Fibroblast of gingiva (primary cell): ENCODE measurements around the gene RAPGEF3.

ENCODE experiments used
- DNase-seq: peaks from one replicate; pipeline ENCODE4 v3.0.0-alpha.2; 2011; ENCODE audit warnings: low read depth

Gene RAPGEF3

GRCh38 chr12:47789712-47790489 lies 31.2 kb upstream of the RAPGEF3 start:
- DNase-seq: no peak

GRCh38 chr12:47789141-47789540 lies 30.5 kb upstream of the RAPGEF3 start:
- DNase-seq: no peak

GRCh38 chr12:47787596-47788319 lies 29.1 kb upstream of the RAPGEF3 start:
- DNase-seq: no peak

GRCh38 chr12:47786662-47787280 lies 28.1 kb upstream of the RAPGEF3 start:
- no peak for DNase-seq

GRCh38 chr12:47785887-47786661 lies 27.4 kb upstream of the RAPGEF3 start:
- no peak for DNase-seq

GRCh38 chr12:47785036-47785886 lies 26.6 kb upstream of the RAPGEF3 start:
- no peak for DNase-seq

- DNase-seq: no peak
Observed at GRCh38 chr12:47783821-47784819, 25.4 kb upstream of the RAPGEF3 start.

- DNase-seq: no peak
Observed at GRCh38 chr12:47783024-47783755, 24.5 kb upstream of the RAPGEF3 start.

- DNase-seq: no peak
Observed at GRCh38 chr12:47782372-47782770, 23.7 kb upstream of the RAPGEF3 start.

GRCh38 chr12:47781479-47782371 lies 23.0 kb upstream of the RAPGEF3 start:
- DNase-seq: no peak

- DNase-seq: no peak
Observed at GRCh38 chr12:47779943-47780504, 21.3 kb upstream of the RAPGEF3 start.

GRCh38 chr12:47779301-47779942 lies 20.7 kb upstream of the RAPGEF3 start:
- peak; percentile 79 for DNase-seq

- no peak for DNase-seq
Observed at GRCh38 chr12:47778881-47779280, 20.2 kb upstream of the RAPGEF3 start.

- no peak for DNase-seq
Observed at GRCh38 chr12:47777741-47778558, 19.3 kb upstream of the RAPGEF3 start.

GRCh38 chr12:47777151-47777550 lies 18.5 kb upstream of the RAPGEF3 start:
- DNase-seq: no peak

- peak; percentile 63 for DNase-seq
Observed at GRCh38 chr12:47776471-47777143, 17.9 kb upstream of the RAPGEF3 start.
